IMR-90 (cell line): ENCODE data around the gene CPXM2. TPM values are rescaled to one million over a fixed set of nuclear protein-coding genes. Genes with fewer than 3 reads are reported as not detected.

Source experiments
- ATAC-seq: fragments of 200-7000 bp; cut with Tn5 transposase; 2 replicates; pipeline ENCODE4 v1.9.1; 2020; ENCODE audit warnings: low read depth, mild to moderate bottlenecking, moderate library complexity
- BruUV-seq: library from RNA; stranded (reverse); fragments of 400-500 nt; replicated peaks from 2 replicates; lab custom pipeline; 2021; lab: Mats Ljungman, UMichigan
- CTCF ChIA-PET: fragments of 300-600 bp; formaldehyde crosslinking; extraction: SDS; loops from one replicate; lab custom pipeline; 2021; ENCODE audit warnings: antibody characterized with exemption; lab: Yijun Ruan, JAX
- POLR2A ChIA-PET: fragments of 300-600 bp; sonication (Branson Sonifier 250); formaldehyde crosslinking; loops from one replicate; lab custom pipeline; 2022; ENCODE audit warnings: antibody characterized with exemption; ENCODE audit not compliant: unreplicated experiment; lab: Charles Lee
- DNase-seq: peaks from one replicate; pipeline ENCODE4 v3.0.0; 2013
- H2AFZ ChIP-seq: replicated peaks from 2 replicates; pipeline ENCODE3; 2013; ENCODE audit warnings: low read length, mild to moderate bottlenecking; ENCODE audit not compliant: poor library complexity
- H2AK5ac ChIP-seq: 2 replicates; pipeline ENCODE4 v1.6.1; 2013; ENCODE audit warnings: low read depth, low read length, inconsistent platforms
- H2AK9ac ChIP-seq: replicated peaks from 2 replicates; pipeline ENCODE3; 2013; ENCODE audit warnings: mild to moderate bottlenecking, low read depth, low read length, moderate library complexity; ENCODE audit not compliant: poor library complexity
- H2BK120ac ChIP-seq: 2 replicates; pipeline ENCODE4 v1.6.1; 2013; ENCODE audit warnings: low read depth, low read length, inconsistent platforms
- H2BK15ac ChIP-seq: 3 replicates; pipeline ENCODE4 v1.6.1; 2013; ENCODE audit warnings: low read depth, low read length, inconsistent platforms
- H2BK20ac ChIP-seq: 2 replicates; pipeline ENCODE4 v1.6.1; 2013; ENCODE audit warnings: low read depth, mild to moderate bottlenecking, inconsistent platforms, low read length, moderate library complexity
- H2BK5ac ChIP-seq: 2 replicates; pipeline ENCODE4 v1.6.1; 2013; ENCODE audit warnings: mild to moderate bottlenecking, low read depth, low read length, inconsistent platforms; ENCODE audit not compliant: poor library complexity, severe bottlenecking
- H3K14ac ChIP-seq: replicated peaks from 2 replicates; pipeline ENCODE4 v1.6.1; 2013; ENCODE audit warnings: low read depth, low read length, inconsistent platforms
- H3K18ac ChIP-seq: 2 replicates; pipeline ENCODE4 v1.6.1; 2013; ENCODE audit warnings: low read depth, low read length, control low read depth
- H3K23ac ChIP-seq: 2 replicates; pipeline ENCODE4 v1.6.1; 2013; ENCODE audit warnings: low read depth, low read length, inconsistent platforms
- H3K27ac ChIP-seq: 2 replicates; pipeline ENCODE4 v1.5.1; 2013; ENCODE audit warnings: mild to moderate bottlenecking, control low read depth, low read length; ENCODE audit not compliant: insufficient read depth
- H3K27me3 ChIP-seq: 2 replicates; pipeline ENCODE4 v1.6.1; 2013; ENCODE audit warnings: low read length; ENCODE audit not compliant: control insufficient read depth, insufficient read depth
- H3K36me3 ChIP-seq: 2 replicates; pipeline ENCODE4 v1.6.1; 2013; ENCODE audit warnings: low read length, mixed read lengths; ENCODE audit not compliant: control insufficient read depth, insufficient read depth
- H3K4ac ChIP-seq: 2 replicates; pipeline ENCODE4 v1.6.1; 2013; ENCODE audit warnings: low read depth, low read length, inconsistent platforms
- H3K4me1 ChIP-seq: 2 replicates; pipeline ENCODE4 v1.6.1; 2013; ENCODE audit warnings: low read length, mixed read lengths; ENCODE audit not compliant: control insufficient read depth, insufficient read depth
- H3K4me2 ChIP-seq: 2 replicates; pipeline ENCODE4 v1.6.1; 2013; ENCODE audit warnings: low read depth, mild to moderate bottlenecking, control low read depth, low read length, moderate library complexity
- H3K4me3 ChIP-seq: 2 replicates; pipeline ENCODE4 v1.5.1; 2013; ENCODE audit warnings: low read depth, mild to moderate bottlenecking, control low read depth, low read length, moderate library complexity; ENCODE audit not compliant: insufficient read depth
- H3K56ac ChIP-seq: 2 replicates; pipeline ENCODE4 v1.6.1; 2013; ENCODE audit warnings: low read length, inconsistent platforms; ENCODE audit not compliant: insufficient read depth; ENCODE audit errors: extremely low read depth
- H3K79me1 ChIP-seq, 2 experiments: 2 replicates each; pipeline ENCODE4 v1.6.1; 2013; ENCODE audit warnings: low read length in 2 of 2, inconsistent platforms in 1 of 2, low read depth in 1 of 2
- H3K9ac ChIP-seq: 2 replicates; pipeline ENCODE4 v1.6.1; 2013; ENCODE audit warnings: low read depth, low read length, control low read depth
- H3K9me1 ChIP-seq: 2 replicates; pipeline ENCODE4 v1.6.1; 2013; ENCODE audit warnings: low read length, inconsistent platforms; ENCODE audit not compliant: insufficient read depth
- H3K9me3 ChIP-seq: 2 replicates; pipeline ENCODE4 v1.6.1; 2013; ENCODE audit warnings: low read length; ENCODE audit not compliant: control insufficient read depth, insufficient read depth
- H4K20me1 ChIP-seq: 2 replicates; pipeline ENCODE4 v1.6.1; 2013; ENCODE audit warnings: low read length, inconsistent platforms; ENCODE audit not compliant: insufficient read depth
- H4K5ac ChIP-seq: 2 replicates; pipeline ENCODE4 v1.6.1; 2013; ENCODE audit warnings: mild to moderate bottlenecking, low read depth, low read length, control low read depth
- H4K8ac ChIP-seq, 2 experiments: 2 replicates each; pipeline ENCODE4 v1.6.1; 2013; ENCODE audit warnings: low read depth in 2 of 2, low read length in 2 of 2, control low read depth in 1 of 2, inconsistent platforms in 1 of 2
- H4K91ac ChIP-seq: 2 replicates; pipeline ENCODE4 v1.6.1; 2013; ENCODE audit warnings: low read depth, low read length, inconsistent platforms; ENCODE audit not compliant: insufficient read depth
- BHLHE40 ChIP-seq: fragments of 150-350 bp; IDR thresholded peaks from 2 replicates; pipeline ENCODE4 v1.6.1; 2016; ENCODE audit warnings: mild to moderate bottlenecking, low read depth, low read length
- CEBPB ChIP-seq: IDR thresholded peaks from 2 replicates; pipeline ENCODE4 v1.6.1; 2012; ENCODE audit warnings: low read depth, low read length, improper control_type of control experiment
- CHD1 ChIP-seq: IDR thresholded peaks from 2 replicates; pipeline ENCODE4 v1.6.1; 2012; ENCODE audit warnings: low read depth, low read length, improper control_type of control experiment
- ELK1 ChIP-seq: fragments of 150-350 bp; IDR thresholded peaks from 2 replicates; pipeline ENCODE4 v1.6.1; 2016; ENCODE audit warnings: low read depth, mild to moderate bottlenecking, low read length, moderate library complexity, borderline replicate concordance
- FOS ChIP-seq: fragments of 150-350 bp; IDR thresholded peaks from 2 replicates; pipeline ENCODE4 v1.6.1; 2016; ENCODE audit warnings: low read depth, low read length
- MAFK ChIP-seq: IDR thresholded peaks from 2 replicates; pipeline ENCODE4 v1.6.1; 2012; ENCODE audit warnings: low read depth, low read length, improper control_type of control experiment
- NFE2L2 ChIP-seq: fragments of 150-350 bp; IDR thresholded peaks from 2 replicates; pipeline ENCODE4 v1.6.1; 2016; ENCODE audit warnings: low read depth, mild to moderate bottlenecking, low read length
- POLR2A ChIP-seq: IDR thresholded peaks from 2 replicates; pipeline ENCODE4 v1.6.1; 2012; ENCODE audit warnings: mild to moderate bottlenecking, low read depth, low read length
- RAD21 ChIP-seq: IDR thresholded peaks from 2 replicates; pipeline ENCODE4 v1.6.1; 2012; ENCODE audit warnings: low read length, improper control_type of control experiment
- RCOR1 ChIP-seq: IDR thresholded peaks from 2 replicates; pipeline ENCODE4 v1.6.1; 2012; ENCODE audit warnings: mild to moderate bottlenecking, low read length, improper control_type of control experiment; ENCODE audit not compliant: insufficient replicate concordance
- RFX5 ChIP-seq: IDR thresholded peaks from 2 replicates; pipeline ENCODE4 v1.8.0; 2012; ENCODE audit warnings: low read depth, mild to moderate bottlenecking, low read length, moderate library complexity
- SMC3 ChIP-seq: fragments of 150-350 bp; IDR thresholded peaks from 2 replicates; pipeline ENCODE4 v1.6.1; 2016; ENCODE audit warnings: low read depth, mild to moderate bottlenecking, antibody characterized with exemption, low read length, moderate library complexity
- USF2 ChIP-seq: fragments of 150-350 bp; IDR thresholded peaks from 2 replicates; pipeline ENCODE4 v1.6.1; 2017; ENCODE audit warnings: mild to moderate bottlenecking, antibody characterized with exemption, low read length, low read depth
- WGBS, 2 experiments: methylation state at CpG; one replicate each; pipeline versions ENCODE4 v1.1.5 to v1.1.7; 2013; ENCODE audit warnings: missing lambda C conversion rate in 2 of 2; ENCODE audit not compliant: insufficient read length in 1 of 2; ENCODE audit errors: extremely low coverage in 2 of 2; 5-methylcytosine and 5-hydroxymethylcytosine counted together
- dilution Hi-C: fragments of 300-500 bp; cut with HindIII; formaldehyde crosslinking; loops from one replicate; pipeline ENCODE4 v1.14.3; 2018; ENCODE audit warnings: low sequenced_read_pairs; ENCODE audit not compliant: unreplicated experiment
- in situ Hi-C: fragments of 300-500 bp; cut with MboI; formaldehyde crosslinking; loops from 3 replicates; pipeline ENCODE4 v1.14.3; 2019; ENCODE audit warnings: low sequenced_read_pairs, inconsistent platforms, mixed read lengths
- intact Hi-C: fragments of 100-400 bp; cut with micrococcal nuclease; formaldehyde crosslinking; loops from 2 replicates; pipeline ENCODE4 v1.10.0; 2022
- polyA plus RNA-seq, 3 experiments: library from polyadenylated mRNA; depleted of rRNA; stranded (reverse); fragments of >200 nt; gene quantifications; 2 replicates each; pipeline ENCODE4 v1.2.3, GENCODE V29; 2012; ENCODE audit warnings: low replicate concordance in 1 of 3
- total RNA-seq: library from RNA; depleted of rRNA; stranded (reverse); fragments of >200 nt; gene quantifications from 2 replicates; pipeline ENCODE4 v1.2.3, GENCODE V29; 2012
- TF ChIP-seq, protein P1 (sequence below): conservative IDR thresholded peaks from 2 replicates; pipeline ENCODE4 v1.5.1; 2012; ENCODE audit warnings: mild to moderate bottlenecking, low read depth, low read length, improper control_type of control experiment

CPXM2 gene
- total and polyA plus RNA-seq, 2 of the 4 experiments (the other 2 are of a cell fraction) = not detected

DNA sequence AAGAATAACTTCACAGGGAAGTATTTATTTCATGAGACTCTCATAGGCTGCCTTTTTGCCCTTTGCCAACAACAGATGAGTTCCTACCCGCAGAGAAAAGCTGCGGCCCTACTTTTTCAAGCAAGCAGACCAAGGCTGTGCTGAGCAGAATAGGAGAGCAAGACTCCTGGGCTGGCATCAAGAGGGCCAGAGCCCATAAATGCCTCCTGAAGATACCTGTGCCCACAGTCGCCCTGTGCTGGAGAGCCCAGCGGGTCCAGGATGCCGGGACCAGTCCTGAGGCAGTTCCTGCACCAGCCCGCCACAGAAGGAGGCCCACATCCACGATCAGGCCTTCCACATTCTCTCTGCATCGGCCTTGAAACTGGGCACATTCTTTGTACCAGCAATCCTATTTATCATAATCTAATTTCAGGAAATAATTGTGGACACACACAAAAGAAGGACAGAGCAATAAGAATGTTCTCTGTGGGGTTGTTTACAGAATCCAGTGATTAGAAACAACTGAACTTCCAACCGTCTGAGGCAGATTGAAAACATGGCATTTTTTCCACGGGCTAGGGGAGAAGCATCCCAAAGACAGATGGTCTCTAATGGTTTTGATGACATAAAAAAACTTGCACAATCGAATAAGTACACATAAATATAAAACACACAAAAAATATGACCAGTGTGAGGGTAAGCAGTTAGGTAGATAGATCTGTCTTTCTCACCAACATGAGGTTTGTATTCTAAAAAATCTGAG, 95.6 kb downstream of the CPXM2 start:
- Histone ChIP-seq H3K27ac (no peak overlapping the region), H2AK9ac (no peak overlapping the region), H4K91ac (no peak overlapping the region), H4K8ac (no peak overlapping the region), H3K9me1 (no peaks in the 10 kb centered on the region), H3K18ac (no peak overlapping the region), H4K5ac (no peak overlapping the region), H2BK20ac (no peak overlapping the region), H2BK5ac (no peak overlapping the region), H2BK15ac (no peak overlapping the region), H2BK120ac (no peak overlapping the region), H3K9me3 (peaks cover 32% of the 10 kb centered on the region), H3K4me1 (no peaks in the 10 kb centered on the region), H3K9ac (no peak overlapping the region), H2AFZ (no peak overlapping the region), H3K56ac (no peak overlapping the region), H3K36me3 (no peaks in the 10 kb centered on the region), H3K4ac (no peak overlapping the region), H3K79me1 (no peaks in the 10 kb centered on the region), H3K14ac (no peak overlapping the region), H4K20me1 (no peaks in the 10 kb centered on the region), H3K4me3 (no peak overlapping the region), H3K4me2 (no peak overlapping the region), H2AK5ac (no peak overlapping the region), H3K27me3 (no peaks in the 10 kb centered on the region), H3K23ac (no peak overlapping the region)
- CTCF ChIA-PET = no interaction called here
- DNase-seq (no peak), ATAC-seq (no peak)
- no peak for TF ChIP-seq ELK1
- no peak for TF ChIP-seq RFX5
- TF ChIP-seq FOS = no peak
- TF ChIP-seq CEBPB = no peak
- TF ChIP-seq USF2 = no peak
- no peak for TF ChIP-seq MAFK
- TF ChIP-seq RCOR1 = no peak
- no peak for TF ChIP-seq RAD21
- TF ChIP-seq, protein P1, sequence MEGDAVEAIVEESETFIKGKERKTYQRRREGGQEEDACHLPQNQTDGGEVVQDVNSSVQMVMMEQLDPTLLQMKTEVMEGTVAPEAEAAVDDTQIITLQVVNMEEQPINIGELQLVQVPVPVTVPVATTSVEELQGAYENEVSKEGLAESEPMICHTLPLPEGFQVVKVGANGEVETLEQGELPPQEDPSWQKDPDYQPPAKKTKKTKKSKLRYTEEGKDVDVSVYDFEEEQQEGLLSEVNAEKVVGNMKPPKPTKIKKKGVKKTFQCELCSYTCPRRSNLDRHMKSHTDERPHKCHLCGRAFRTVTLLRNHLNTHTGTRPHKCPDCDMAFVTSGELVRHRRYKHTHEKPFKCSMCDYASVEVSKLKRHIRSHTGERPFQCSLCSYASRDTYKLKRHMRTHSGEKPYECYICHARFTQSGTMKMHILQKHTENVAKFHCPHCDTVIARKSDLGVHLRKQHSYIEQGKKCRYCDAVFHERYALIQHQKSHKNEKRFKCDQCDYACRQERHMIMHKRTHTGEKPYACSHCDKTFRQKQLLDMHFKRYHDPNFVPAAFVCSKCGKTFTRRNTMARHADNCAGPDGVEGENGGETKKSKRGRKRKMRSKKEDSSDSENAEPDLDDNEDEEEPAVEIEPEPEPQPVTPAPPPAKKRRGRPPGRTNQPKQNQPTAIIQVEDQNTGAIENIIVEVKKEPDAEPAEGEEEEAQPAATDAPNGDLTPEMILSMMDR = no peak
- TF ChIP-seq POLR2A = no peak
- no peak for TF ChIP-seq SMC3
- TF ChIP-seq CHD1 = no peak
- no peak for TF ChIP-seq NFE2L2
- TF ChIP-seq BHLHE40 = no peak
- dilution Hi-C loops = no loop called here
- no TSS peak for BruUV-seq
- intact Hi-C loops = no loop called here
- POLR2A ChIA-PET = no interaction called here
- in situ Hi-C loops = no loop called here
- whole genome bisulfite sequencing, 2 experiments = no CpG with 5 or more reads among the region's 11 CpGs
